Measurements from ENCODE around the gene DAPK2. TPM values are rescaled to one million over a fixed set of nuclear protein-coding genes. Genes with fewer than 3 reads are reported as not detected.
A peak's percentile ranks its signal among the peaks of the same experiment; 100 is the strongest.

DAPK2 gene
- total RNA-seq, 1 experiment from 2014 or later, result 1.4 TPM

DNA sequence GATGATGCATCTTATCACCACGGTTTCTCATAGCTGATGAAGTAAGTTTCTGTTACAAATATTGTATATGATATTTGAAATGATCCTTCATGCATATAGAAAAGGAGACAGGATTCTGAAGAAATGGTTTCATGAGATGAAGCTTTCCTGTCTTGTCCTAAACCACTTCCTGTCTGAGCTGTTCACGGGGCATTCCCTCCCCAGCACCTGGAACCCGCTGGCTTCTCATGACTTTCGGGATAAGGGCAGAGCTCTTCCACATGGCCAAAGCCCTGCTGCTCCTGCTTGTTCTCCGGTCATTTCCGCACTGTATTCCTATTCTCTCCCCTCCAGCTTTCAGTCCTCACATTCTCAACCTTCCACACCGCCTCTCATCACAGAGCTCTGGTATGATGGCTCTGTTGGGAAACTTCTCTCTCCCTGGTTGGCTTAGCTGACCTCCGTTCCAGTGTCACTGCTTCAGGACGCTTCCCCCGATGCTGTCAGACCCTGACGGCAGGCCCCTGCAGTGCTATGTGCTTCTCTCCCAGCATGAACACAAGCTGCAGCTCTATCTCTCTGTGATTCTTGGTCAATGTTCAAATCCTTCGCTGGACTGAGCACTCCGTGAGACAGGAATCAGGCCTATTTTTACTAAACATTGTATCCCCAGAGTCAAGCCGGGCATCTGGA is 125.6 kb downstream of the DAPK2 start:
- H4K20me1 ChIP-seq (ENCODE audit: low read length), result no peaks in the 10 kb centered on the region
- BruUV-seq (replicated peaks), result no TSS peak
- no peak overlapping the region for H3K27ac ChIP-seq (ENCODE audit: low read length)
- H3K4me1 ChIP-seq (ENCODE audit: insufficient read depth, low read length), result no peaks in the 10 kb centered on the region
- no peak overlapping the region for H2AFZ ChIP-seq (ENCODE audit: low read length)
- H3K36me3 ChIP-seq (ENCODE audit: low read depth, low read length), result no peaks in the 10 kb centered on the region
- no peaks in the 10 kb centered on the region for H3K27me3 ChIP-seq (ENCODE audit: low read length)
- TF ChIP-seq, protein P1, sequence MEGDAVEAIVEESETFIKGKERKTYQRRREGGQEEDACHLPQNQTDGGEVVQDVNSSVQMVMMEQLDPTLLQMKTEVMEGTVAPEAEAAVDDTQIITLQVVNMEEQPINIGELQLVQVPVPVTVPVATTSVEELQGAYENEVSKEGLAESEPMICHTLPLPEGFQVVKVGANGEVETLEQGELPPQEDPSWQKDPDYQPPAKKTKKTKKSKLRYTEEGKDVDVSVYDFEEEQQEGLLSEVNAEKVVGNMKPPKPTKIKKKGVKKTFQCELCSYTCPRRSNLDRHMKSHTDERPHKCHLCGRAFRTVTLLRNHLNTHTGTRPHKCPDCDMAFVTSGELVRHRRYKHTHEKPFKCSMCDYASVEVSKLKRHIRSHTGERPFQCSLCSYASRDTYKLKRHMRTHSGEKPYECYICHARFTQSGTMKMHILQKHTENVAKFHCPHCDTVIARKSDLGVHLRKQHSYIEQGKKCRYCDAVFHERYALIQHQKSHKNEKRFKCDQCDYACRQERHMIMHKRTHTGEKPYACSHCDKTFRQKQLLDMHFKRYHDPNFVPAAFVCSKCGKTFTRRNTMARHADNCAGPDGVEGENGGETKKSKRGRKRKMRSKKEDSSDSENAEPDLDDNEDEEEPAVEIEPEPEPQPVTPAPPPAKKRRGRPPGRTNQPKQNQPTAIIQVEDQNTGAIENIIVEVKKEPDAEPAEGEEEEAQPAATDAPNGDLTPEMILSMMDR (conservative IDR thresholded peaks at IDR 0.05; ENCODE audit: low read depth, low read length), result no peak
- TF ChIP-seq EZH2phosphoT487 (IDR thresholded peaks at IDR 0.05; ENCODE audit: borderline replicate concordance, low read length) (no peak), EZH2 (IDR thresholded peaks at IDR 0.05; ENCODE audit: low read length, unreplicated experiment) (no peak)
- ATAC-seq (no peak), DNase-seq (no peak)
- ChIA-PET POLR2A (ENCODE audit: unreplicated experiment) (no interaction called here), CTCF (no interaction called here)
- H3K9me3 ChIP-seq (ENCODE audit: low read length), result no peaks in the 10 kb centered on the region
- H3K9me2 ChIP-seq (replicated peaks; ENCODE audit: low read length), result no peaks in the 10 kb centered on the region
- H3K4me3 ChIP-seq (ENCODE audit: low read length), result no peak overlapping the region
- intact Hi-C loops (cut with micrococcal nuclease), result no loop called here
- H3K4me2 ChIP-seq (ENCODE audit: low read length), result no peak overlapping the region
- H3K79me2 ChIP-seq (ENCODE audit: low read length), result no peaks in the 10 kb centered on the region
- H3K9ac ChIP-seq (ENCODE audit: low read length), result no peak overlapping the region
- no peaks in the 10 kb centered on the region for H3F3A ChIP-seq (ENCODE audit: low read length, unreplicated experiment)

DNA sequence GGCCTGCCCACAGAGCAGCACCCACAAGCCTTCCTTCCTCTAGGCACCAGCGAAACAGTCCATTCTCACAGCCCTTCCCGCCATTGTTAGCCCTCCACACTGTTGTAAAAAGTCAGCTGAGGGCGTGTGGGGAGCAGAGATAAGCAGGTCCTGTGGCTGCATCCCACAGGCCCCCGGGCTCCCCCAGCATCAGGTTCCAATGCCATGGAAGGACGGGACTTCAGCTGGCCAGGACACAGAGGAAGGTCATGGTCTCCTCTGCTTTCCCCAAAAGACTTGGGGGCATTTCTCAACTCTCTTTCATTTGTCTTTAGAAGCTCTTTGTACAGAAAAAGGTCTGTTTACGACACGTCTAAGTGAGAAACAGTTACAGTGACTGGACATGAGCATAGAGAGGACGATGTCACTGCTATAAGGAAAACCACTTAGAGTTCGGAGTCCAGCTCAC is 127.4 kb downstream of the DAPK2 start:
- Histone ChIP-seq H4K20me1 (ENCODE audit: low read length) (no peaks in the 10 kb centered on the region), H3K9ac (ENCODE audit: low read length) (no peak overlapping the region), H3K9me3 (ENCODE audit: low read length) (no peaks in the 10 kb centered on the region), H3K79me2 (ENCODE audit: low read length) (no peaks in the 10 kb centered on the region), H3K4me1 (ENCODE audit: insufficient read depth, low read length) (no peaks in the 10 kb centered on the region), H3K9me2 (replicated peaks; ENCODE audit: low read length) (no peaks in the 10 kb centered on the region), H3K36me3 (ENCODE audit: low read depth, low read length) (no peaks in the 10 kb centered on the region), H3K27me3 (ENCODE audit: low read length) (no peaks in the 10 kb centered on the region), H3K4me2 (ENCODE audit: low read length) (no peak overlapping the region), H2AFZ (ENCODE audit: low read length) (no peak overlapping the region), H3F3A (ENCODE audit: low read length, unreplicated experiment) (no peaks in the 10 kb centered on the region), H3K27ac (ENCODE audit: low read length) (no peak overlapping the region), H3K4me3 (ENCODE audit: low read length) (no peak overlapping the region)
- ATAC-seq (no peak), DNase-seq (no peak)
- BruUV-seq (replicated peaks), result no TSS peak
- TF ChIP-seq EZH2phosphoT487 (IDR thresholded peaks at IDR 0.05; ENCODE audit: borderline replicate concordance, low read length), result no peak
- TF ChIP-seq, protein P1 (conservative IDR thresholded peaks at IDR 0.05; ENCODE audit: low read depth, low read length), result no peak
- TF ChIP-seq EZH2 (IDR thresholded peaks at IDR 0.05; ENCODE audit: low read length, unreplicated experiment), result no peak
- POLR2A ChIA-PET (ENCODE audit: unreplicated experiment), result no interaction called here
- CTCF ChIA-PET, result no interaction called here
- intact Hi-C loops (cut with micrococcal nuclease), result no loop called here

DNA sequence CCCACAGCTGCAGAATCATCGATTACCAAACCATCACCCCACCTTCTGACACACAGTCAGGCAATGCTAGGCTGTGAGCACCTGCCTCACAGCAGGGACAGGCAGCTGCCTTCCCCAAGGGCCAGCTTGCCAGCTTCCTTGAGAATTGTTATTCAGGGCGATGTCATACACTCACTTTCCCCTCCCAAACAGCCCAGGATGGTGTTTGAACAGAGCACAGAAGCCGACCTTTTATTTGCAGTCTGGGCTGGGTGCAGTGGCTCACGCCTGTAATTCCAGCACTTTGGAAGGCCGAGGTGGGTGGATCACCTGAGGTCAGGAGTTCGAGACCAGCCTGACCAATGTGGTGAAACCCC is 128.0 kb downstream of the DAPK2 start:
- Histone ChIP-seq H3K9ac (ENCODE audit: low read length) (no peak overlapping the region), H3K4me3 (ENCODE audit: low read length) (no peak overlapping the region), H3F3A (ENCODE audit: low read length, unreplicated experiment) (no peaks in the 10 kb centered on the region), H3K27me3 (ENCODE audit: low read length) (no peaks in the 10 kb centered on the region), H3K4me1 (ENCODE audit: insufficient read depth, low read length) (no peaks in the 10 kb centered on the region), H4K20me1 (ENCODE audit: low read length) (no peaks in the 10 kb centered on the region), H3K27ac (ENCODE audit: low read length) (no peak overlapping the region), H3K4me2 (ENCODE audit: low read length) (no peak overlapping the region), H2AFZ (ENCODE audit: low read length) (no peak overlapping the region), H3K9me3 (ENCODE audit: low read length) (no peaks in the 10 kb centered on the region), H3K9me2 (replicated peaks; ENCODE audit: low read length) (no peaks in the 10 kb centered on the region), H3K36me3 (ENCODE audit: low read depth, low read length) (no peaks in the 10 kb centered on the region), H3K79me2 (ENCODE audit: low read length) (no peaks in the 10 kb centered on the region)
- peak; percentile 27 for DNase-seq
- no peak for TF ChIP-seq EZH2phosphoT487 (IDR thresholded peaks at IDR 0.05; ENCODE audit: borderline replicate concordance, low read length)
- TF ChIP-seq, protein P1 (conservative IDR thresholded peaks at IDR 0.05; ENCODE audit: low read depth, low read length), result no peak
- no peak for TF ChIP-seq EZH2 (IDR thresholded peaks at IDR 0.05; ENCODE audit: low read length, unreplicated experiment)
- ATAC-seq, result peak; percentile 22; the same call in 1 of the 2 replicates
- ChIA-PET CTCF (no interaction called here), POLR2A (ENCODE audit: unreplicated experiment) (no interaction called here)
- no TSS peak for BruUV-seq (replicated peaks)
- intact Hi-C loops (cut with micrococcal nuclease), result no loop called here
